Astrocyte (in vitro differentiated cells and primary cell): Measurements from ENCODE around the gene ARHGAP40. TPM values are rescaled to one million over a fixed set of nuclear protein-coding genes. Genes with fewer than 3 reads are reported as not detected.

Experiments
- DNase-seq: peaks from one replicate; pipeline ENCODE4 v3.0.0-alpha.2; 2010; ENCODE audit warnings: low read depth
- FAIRE-seq: peaks from 2 replicates; lab custom pipeline; 2011; peaks lifted over from hg19 to GRCh38; lab: Jason Lieb, UNC
- H2AFZ ChIP-seq: 2 replicates; pipeline ENCODE4 v1.6.0; 2012; ENCODE audit warnings: low read depth, low read length, inconsistent platforms
- H3K27ac ChIP-seq: 2 replicates; pipeline ENCODE4 v1.5.1; 2011; ENCODE audit warnings: low read depth, low read length, inconsistent platforms
- H3K27me3 ChIP-seq: 2 replicates; pipeline ENCODE4 v1.6.0; 2011; ENCODE audit warnings: low read length, inconsistent platforms; ENCODE audit not compliant: insufficient read depth
- H3K36me3 ChIP-seq: 2 replicates; pipeline ENCODE4 v1.5.1; 2011; ENCODE audit warnings: low read length, inconsistent platforms; ENCODE audit not compliant: insufficient read depth
- H3K4me1 ChIP-seq: 2 replicates; pipeline ENCODE4 v1.5.1; 2011; ENCODE audit warnings: low read length, inconsistent platforms; ENCODE audit not compliant: insufficient read depth
- H3K4me2 ChIP-seq: 2 replicates; pipeline ENCODE4 v1.6.0; 2012; ENCODE audit warnings: low read length, inconsistent platforms
- H3K4me3 ChIP-seq: 2 replicates; pipeline ENCODE4 v1.5.1; 2011; ENCODE audit warnings: low read depth, mild to moderate bottlenecking, low read length, inconsistent platforms; ENCODE audit not compliant: insufficient read depth
- H3K79me2 ChIP-seq: 2 replicates; pipeline ENCODE4 v1.6.0; 2012; ENCODE audit warnings: mild to moderate bottlenecking, low read length, inconsistent platforms; ENCODE audit not compliant: insufficient read depth
- H3K9ac ChIP-seq: 2 replicates; pipeline ENCODE4 v1.6.0; 2012; ENCODE audit warnings: mild to moderate bottlenecking, low read length, inconsistent platforms
- H3K9me3 ChIP-seq: 2 replicates; pipeline ENCODE4 v1.5.1; 2012; ENCODE audit warnings: low read depth, mild to moderate bottlenecking, low read length, inconsistent platforms; ENCODE audit not compliant: insufficient read depth
- H4K20me1 ChIP-seq: 2 replicates; pipeline ENCODE4 v1.6.0; 2012; ENCODE audit warnings: low read length, inconsistent platforms; ENCODE audit not compliant: insufficient read depth
- H3K27ac Mint-ChIP-seq: one replicate; pipeline ENCODE4 v1.8.0; 2021; ENCODE audit warnings: mild to moderate bottlenecking, mixed read lengths; ENCODE audit not compliant: unreplicated experiment
- H3K27me3 Mint-ChIP-seq: one replicate; pipeline ENCODE4 v1.8.0; 2021; ENCODE audit warnings: low read depth, mixed read lengths; ENCODE audit not compliant: unreplicated experiment
- H3K36me3 Mint-ChIP-seq: one replicate; pipeline ENCODE4 v1.8.0; 2021; ENCODE audit warnings: low read depth, mixed read lengths; ENCODE audit not compliant: unreplicated experiment
- H3K4me1 Mint-ChIP-seq: one replicate; pipeline ENCODE4 v1.8.0; 2021; ENCODE audit warnings: low read depth, mixed read lengths; ENCODE audit not compliant: unreplicated experiment
- H3K4me3 Mint-ChIP-seq: one replicate; pipeline ENCODE4 v1.8.0; 2021; ENCODE audit warnings: mild to moderate bottlenecking, moderate library complexity, mixed read lengths; ENCODE audit not compliant: unreplicated experiment
- H3K9me3 Mint-ChIP-seq: one replicate; pipeline ENCODE4 v1.8.0; 2021; ENCODE audit warnings: mild to moderate bottlenecking, mixed read lengths; ENCODE audit not compliant: unreplicated experiment
- CTCF ChIP-seq: IDR thresholded peaks from 2 replicates; pipeline ENCODE4 v1.5.1; 2011; ENCODE audit warnings: low read depth, mild to moderate bottlenecking, inconsistent platforms, low read length, moderate library complexity; ENCODE audit not compliant: insufficient read depth
- EZH2 ChIP-seq: IDR thresholded peaks from 2 replicates; pipeline ENCODE4 v1.6.1; 2012; ENCODE audit warnings: mild to moderate bottlenecking, low read length, inconsistent platforms; ENCODE audit not compliant: insufficient read depth
- total RNA-seq: library from RNA; stranded (reverse); gene quantifications from 2 replicates; pipeline ENCODE4 v1.2.1, GENCODE V29; 2021

ARHGAP40 gene
- total RNA-seq, 1 donor from 2014 or later: 0.27 TPM

GRCh38 chr20:38563802-38564431, 37.7 kb upstream of the ARHGAP40 start:
- H3K27ac ChIP-seq: no peak overlapping the region
- H3K9ac ChIP-seq: no peak overlapping the region
- no peaks in the 10 kb centered on the region for H3K27me3 ChIP-seq
- H3K4me3 Mint-ChIP-seq: no peak overlapping the region
- no peaks in the 10 kb centered on the region for H3K9me3 ChIP-seq
- no peaks in the 10 kb centered on the region for H3K79me2 ChIP-seq
- H3K36me3 Mint-ChIP-seq: peaks cover 18% of the 10 kb centered on the region
- H4K20me1 ChIP-seq: peaks cover 7% of the 10 kb centered on the region
- no peaks in the 10 kb centered on the region for H3K4me1 ChIP-seq
- H2AFZ ChIP-seq: no peak overlapping the region
- H3K4me3 ChIP-seq: no peak overlapping the region
- H3K4me1 Mint-ChIP-seq: no peaks in the 10 kb centered on the region
- H3K4me2 ChIP-seq: no peak overlapping the region
- no peak overlapping the region for H3K27ac Mint-ChIP-seq
- no peaks in the 10 kb centered on the region for H3K27me3 Mint-ChIP-seq
- DNase-seq (no peak), FAIRE-seq (no peak)
- no peak for TF ChIP-seq CTCF
- H3K9me3 Mint-ChIP-seq: no peaks in the 10 kb centered on the region
- peaks cover 23% of the 10 kb centered on the region for H3K36me3 ChIP-seq

GRCh38 chr20:38564680-38565079, 36.9 kb upstream of the ARHGAP40 start:
- H3K27me3 Mint-ChIP-seq: no peaks in the 10 kb centered on the region
- Histone ChIP-seq H2AFZ (no peak overlapping the region), H3K36me3 (peaks cover 20% of the 10 kb centered on the region), H3K27me3 (no peaks in the 10 kb centered on the region), H3K4me1 (no peaks in the 10 kb centered on the region), H3K79me2 (no peaks in the 10 kb centered on the region), H3K4me2 (no peak overlapping the region), H3K27ac (no peak overlapping the region), H4K20me1 (peaks cover 7% of the 10 kb centered on the region), H3K9me3 (no peaks in the 10 kb centered on the region), H3K4me3 (no peak overlapping the region), H3K9ac (no peak overlapping the region)
- H3K4me1 Mint-ChIP-seq: no peaks in the 10 kb centered on the region
- no peak overlapping the region for H3K4me3 Mint-ChIP-seq
- TF ChIP-seq CTCF (no peak), EZH2 (no peak)
- peaks cover 12% of the 10 kb centered on the region for H3K36me3 Mint-ChIP-seq
- DNase-seq (no peak), FAIRE-seq (no peak)
- no peaks in the 10 kb centered on the region for H3K9me3 Mint-ChIP-seq
- no peak overlapping the region for H3K27ac Mint-ChIP-seq

GRCh38 chr20:38566036-38566598, 35.5 kb upstream of the ARHGAP40 start:
- Histone ChIP-seq H3K27ac (no peak overlapping the region), H3K4me2 (no peak overlapping the region), H3K36me3 (peaks cover 27% of the 10 kb centered on the region), H3K4me1 (no peaks in the 10 kb centered on the region), H3K9me3 (no peaks in the 10 kb centered on the region), H3K79me2 (no peaks in the 10 kb centered on the region), H2AFZ (no peak overlapping the region), H3K4me3 (no peak overlapping the region), H3K9ac (no peak overlapping the region), H3K27me3 (no peaks in the 10 kb centered on the region), H4K20me1 (peaks cover 7% of the 10 kb centered on the region)
- no peak for FAIRE-seq
- H3K9me3 Mint-ChIP-seq: no peaks in the 10 kb centered on the region
- no peak overlapping the region for H3K4me3 Mint-ChIP-seq
- H3K4me1 Mint-ChIP-seq: no peaks in the 10 kb centered on the region
- no peak overlapping the region for H3K27ac Mint-ChIP-seq
- no peak for DNase-seq
- peaks cover 8% of the 10 kb centered on the region for H3K36me3 Mint-ChIP-seq
- TF ChIP-seq EZH2: no peak
- no peak for TF ChIP-seq CTCF
- no peaks in the 10 kb centered on the region for H3K27me3 Mint-ChIP-seq
